ENCODE data around the gene CREB5. TPM values are rescaled to one million over a fixed set of nuclear protein-coding genes. Genes with fewer than 3 reads are reported as not detected.

Gene CREB5
- total and polyA plus RNA-seq, 2 of the 8 experiments (the other 6 are each of a cell fraction or from before 2014, with no cell fraction given) = 2.4 to 2.7 TPM

DNA sequence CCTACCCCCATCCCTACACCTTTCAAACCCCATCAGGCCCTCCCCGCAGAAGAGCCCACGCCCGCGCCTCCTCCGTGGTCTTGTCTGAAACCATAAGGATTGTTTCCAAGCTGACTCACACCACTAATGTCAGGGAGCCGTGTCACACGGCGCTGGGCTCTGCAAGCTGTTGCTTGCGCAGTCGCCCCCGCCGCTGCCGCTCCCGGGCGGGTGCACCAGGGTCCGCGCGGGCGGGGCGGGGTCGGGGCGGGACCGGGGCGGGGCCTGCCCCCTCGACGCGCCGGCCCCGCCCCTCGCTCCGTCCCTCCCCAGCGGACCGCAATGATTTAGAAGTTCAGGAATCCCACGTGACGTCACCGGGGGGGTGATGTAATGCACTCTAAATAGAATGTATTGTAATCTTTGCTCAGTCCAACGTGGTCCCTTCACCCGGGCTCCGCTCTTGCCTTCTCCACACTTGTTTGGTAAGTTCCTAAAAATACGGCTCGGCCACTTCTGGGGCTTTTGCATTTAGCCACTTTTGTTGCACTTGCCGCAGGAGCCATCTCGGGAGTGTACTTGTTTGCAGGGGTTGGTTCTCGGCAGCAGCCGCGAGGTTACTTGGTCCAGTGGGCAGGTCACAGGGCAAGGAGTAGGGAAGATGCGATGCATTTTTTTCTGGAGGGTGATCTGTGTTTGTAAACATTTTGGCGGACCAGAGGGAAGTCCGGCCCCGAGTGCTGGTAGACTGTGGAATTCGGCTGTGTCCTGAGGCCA is 3.2 kb upstream of the CREB5 start:
- H2AK5ac ChIP-seq (ENCODE audit: low read depth, low read length) = no peak overlapping the region
- H2BK120ac ChIP-seq (replicated peaks; ENCODE audit: low read depth, low read length) = no peak overlapping the region
- H2BK20ac ChIP-seq (ENCODE audit: low read length) = no peak overlapping the region
- no peak overlapping the region for H3K27ac ChIP-seq (ENCODE audit: low read depth, low read length)
- H3K23me2 ChIP-seq (ENCODE audit: low read depth, low read length) = peaks cover 26% of the 10 kb centered on the region
- H3K4me2 ChIP-seq (ENCODE audit: insufficient read depth in 1 of 2, low read depth in 2 of 2, low read length in 2 of 2) = peak overlapping the region; percentile 94 to 95
- no peak for FAIRE-seq
- peak overlapping the region; percentile 68; the same call in 1 of the 2 replicates for H4K8ac ChIP-seq (ENCODE audit: extremely low read depth, insufficient read depth, low read length)
- H2BK12ac ChIP-seq (ENCODE audit: low read depth, low read length) = no peak overlapping the region
- ChIA-PET POLR2A (ENCODE audit: partially characterized antibody) (interaction anchor here (0.6 to 1.1 kb wide), 2 partner anchors 9 to 549 kb away, joined by 3 to 4 read pairs; partner anchors contain the start of gene TRIL), CTCF (ENCODE audit: partially characterized antibody) (interaction anchor here (0.5 to 2.0 kb wide), 2 partner anchors 9 to 218 kb away, joined by 3 to 9 read pairs; no protein-coding TSS in a partner anchor)
- H3K79me1 ChIP-seq (ENCODE audit: low read depth, low read length) = no peaks in the 10 kb centered on the region
- H3K9me3 ChIP-seq (ENCODE audit: insufficient read depth in 2 of 2, low read depth in 1 of 2, low read length in 1 of 2) = no peaks in the 10 kb centered on the region
- no peak overlapping the region for H2BK15ac ChIP-seq (ENCODE audit: low read length)
- no peak overlapping the region for H2BK5ac ChIP-seq (ENCODE audit: low read depth, low read length)
- H4K91ac ChIP-seq (replicated peaks; ENCODE audit: insufficient read length, low read length) = no peak overlapping the region
- no peaks in the 10 kb centered on the region for H3K36me3 ChIP-seq (ENCODE audit: control insufficient read depth in 2 of 4, insufficient read depth in 4 of 4, low read length in 3 of 4)
- no peak overlapping the region for H3K23ac ChIP-seq (ENCODE audit: insufficient read length)
- H4K5ac ChIP-seq (ENCODE audit: insufficient read length, low read depth, low read length) = no peak overlapping the region
- H3K18ac ChIP-seq (ENCODE audit: extremely low read depth, low read length) = no peak overlapping the region
- WGBS, 2 experiments (ENCODE audit: extremely low coverage in 1 of 2, insufficient coverage in 1 of 2, insufficient read length in 1 of 2, insufficient replicate concordance in 2 of 2, low coverage in 1 of 2, low lambda C conversion rate in 2 of 2, missing lambda C conversion rate in 1 of 2) = 4% methylated on average over 36 of the region's 51 CpGs; no CpG with 5 or more reads in 1 of the 2 experiments
- peaks cover 3% of the 10 kb centered on the region in 2 experiments for H4K20me1 ChIP-seq (replicated peaks in 1 of 2; ENCODE audit: control insufficient read depth in 1 of 2, insufficient read depth in 2 of 2, low read length in 2 of 2)
- DNase-seq (ENCODE audit: low read depth in 1 of 2, low spot score in 2 of 2) = peak; percentile 70 to 91
- H3K79me2 ChIP-seq (ENCODE audit: control insufficient read depth in 1 of 2, insufficient read depth in 2 of 2, low read length in 2 of 2) = no peaks in the 10 kb centered on the region
- H3K4me1 ChIP-seq (replicated peaks in 1 of 4; ENCODE audit: control insufficient read depth in 3 of 4, insufficient read depth in 4 of 4, low read length in 3 of 4) = peaks cover 0 to 11% (median 3%) of the 10 kb centered on the region in 4 experiments; a peak in 4 of 7 replicates
- peak overlapping the region; percentile 77 for H2AFZ ChIP-seq (ENCODE audit: low read length)
- peak overlapping the region in 3 of 4 experiments; percentile 29 to 48 (median 48); a peak in 5 of 7 replicates for H3K9ac ChIP-seq (replicated peaks in 1 of 4; ENCODE audit: extremely low read depth in 1 of 4, low read depth in 3 of 4, low read length in 3 of 4)
- H3K27me3 ChIP-seq (replicated peaks in 1 of 4; ENCODE audit: control insufficient read depth in 3 of 4, extremely low read depth in 1 of 4, insufficient read depth in 3 of 4, low read length in 3 of 4) = peaks cover 19 to 55% (median 43%) of the 10 kb centered on the region in 4 experiments
- H3K14ac ChIP-seq (ENCODE audit: insufficient read length) = no peak overlapping the region
- H3K4ac ChIP-seq (replicated peaks; ENCODE audit: insufficient read length, low read depth, low read length) = no peak overlapping the region
- H3K56ac ChIP-seq (replicated peaks; ENCODE audit: insufficient read length, low read depth, low read length) = no peak overlapping the region
- H3K4me3 ChIP-seq (ENCODE audit: extremely low read depth in 1 of 4, insufficient read depth in 2 of 4, low read depth in 3 of 4, low read length in 4 of 4) = peak overlapping the region; percentile 55 to 76 (median 73)
- TF ChIP-seq JUND (IDR thresholded peaks at IDR 0.05; ENCODE audit: low read length) = peak; percentile 88
- TF ChIP-seq GABPA (IDR thresholded peaks at IDR 0.05; ENCODE audit: borderline replicate concordance, insufficient read depth, low read length) = no peak
- no peak for TF ChIP-seq NRF1 (IDR thresholded peaks at IDR 0.05; ENCODE audit: low read depth, low read length)
- peak; percentile 16; the same call in 1 of the 2 replicates for TF ChIP-seq TEAD4 (IDR thresholded peaks at IDR 0.05; ENCODE audit: low read depth, low read length)
- TF ChIP-seq, protein P1, sequence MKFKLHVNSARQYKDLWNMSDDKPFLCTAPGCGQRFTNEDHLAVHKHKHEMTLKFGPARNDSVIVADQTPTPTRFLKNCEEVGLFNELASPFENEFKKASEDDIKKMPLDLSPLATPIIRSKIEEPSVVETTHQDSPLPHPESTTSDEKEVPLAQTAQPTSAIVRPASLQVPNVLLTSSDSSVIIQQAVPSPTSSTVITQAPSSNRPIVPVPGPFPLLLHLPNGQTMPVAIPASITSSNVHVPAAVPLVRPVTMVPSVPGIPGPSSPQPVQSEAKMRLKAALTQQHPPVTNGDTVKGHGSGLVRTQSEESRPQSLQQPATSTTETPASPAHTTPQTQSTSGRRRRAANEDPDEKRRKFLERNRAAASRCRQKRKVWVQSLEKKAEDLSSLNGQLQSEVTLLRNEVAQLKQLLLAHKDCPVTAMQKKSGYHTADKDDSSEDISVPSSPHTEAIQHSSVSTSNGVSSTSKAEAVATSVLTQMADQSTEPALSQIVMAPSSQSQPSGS (IDR thresholded peaks at IDR 0.05; ENCODE audit: low read length) = peak; percentile 90
- TF ChIP-seq HDAC2 (IDR thresholded peaks at IDR 0.05; ENCODE audit: borderline replicate concordance in 1 of 2, low read depth in 2 of 2, low read length in 2 of 2) = 0 out of 4 replicates have a peak, but pooled peaks of 1 of the 2 experiments have one; percentile 62
- no peak for TF ChIP-seq CHD2 (IDR thresholded peaks at IDR 0.05; ENCODE audit: low read length)
